Prostate gland (tissue), 2 donors: ENCODE results near the gene RAD51B. TPM values are rescaled to one million over a fixed set of nuclear protein-coding genes. Genes with fewer than 3 reads are reported as not detected.

Experiments used
- DNase-seq: peaks from one replicate; pipeline ENCODE4 v3.0.0-alpha.2; 2019; ENCODE audit warnings: low spot score
- H3K27ac ChIP-seq, 2 donors: fragments of 200-600 bp; sonication (generic); 2 replicates each; pipeline ENCODE4 v1.5.1; 2017 to 2019
- H3K27me3 ChIP-seq: fragments of 200-600 bp; sonication (generic); replicated peaks from 2 replicates; pipeline ENCODE4 v1.5.1; 2019; ENCODE audit not compliant: insufficient read depth
- H3K36me3 ChIP-seq, 2 donors: fragments of 200-600 bp; sonication (generic); 1 replicate in 1 of 2; 2 replicates in 1 of 2; pipeline versions ENCODE4 v1.5.1 to v1.8.1; 2017 to 2019
- H3K4me1 ChIP-seq: fragments of 200-600 bp; sonication (generic); replicated peaks from 2 replicates; pipeline ENCODE4 v1.5.1; 2019
- H3K4me3 ChIP-seq, 2 donors: fragments of 200-600 bp; sonication (generic); 2 replicates each; pipeline ENCODE4 v1.5.1; 2017 to 2019
- H3K9me3 ChIP-seq: fragments of 200-600 bp; sonication (generic); 2 replicates; pipeline ENCODE4 v1.5.1; 2017
- CTCF ChIP-seq, 4 experiments: fragments of 200-600 bp in 2 of 4; fragments of 450-650 bp in 2 of 4; sonication (generic) in 2 of 4; IDR thresholded peaks; 1 replicate in 3 of 4; 2 replicates in 1 of 4; pipeline ENCODE4 v1.5.1; 2016 to 2019; ENCODE audit warnings: antibody characterized with exemption in 4 of 4, mild to moderate bottlenecking in 2 of 4, moderate library complexity in 2 of 4
- POLR2A ChIP-seq: fragments of 450-650 bp; IDR thresholded peaks from one replicate; pipeline ENCODE4 v1.6.1; 2016; ENCODE audit warnings: antibody characterized with exemption, mild to moderate bottlenecking
- POLR2AphosphoS5 ChIP-seq: sonication (generic); formaldehyde crosslinking; IDR thresholded peaks from one replicate; pipeline ENCODE4 v1.6.1; 2017; ENCODE audit warnings: antibody characterized with exemption
- WGBS: methylation state at CpG from one replicate; pipeline ENCODE4 v1.1.5; 2018; 5-methylcytosine and 5-hydroxymethylcytosine counted together
- intact Hi-C: fragments of 100-400 bp; cut with DNase I; formaldehyde crosslinking; loops from one replicate; pipeline ENCODE4 v1.14.2; 2022
- total RNA-seq, 2 donors: library from RNA; depleted of rRNA; stranded (reverse); fragments of >200 nt; gene quantifications; one replicate each; pipeline ENCODE4 v1.1.0, GENCODE V29; 2016

The RAD51B gene
- total RNA-seq, 2 donors from 2014 or later, result 14.9 to 35.8 TPM

DNA sequence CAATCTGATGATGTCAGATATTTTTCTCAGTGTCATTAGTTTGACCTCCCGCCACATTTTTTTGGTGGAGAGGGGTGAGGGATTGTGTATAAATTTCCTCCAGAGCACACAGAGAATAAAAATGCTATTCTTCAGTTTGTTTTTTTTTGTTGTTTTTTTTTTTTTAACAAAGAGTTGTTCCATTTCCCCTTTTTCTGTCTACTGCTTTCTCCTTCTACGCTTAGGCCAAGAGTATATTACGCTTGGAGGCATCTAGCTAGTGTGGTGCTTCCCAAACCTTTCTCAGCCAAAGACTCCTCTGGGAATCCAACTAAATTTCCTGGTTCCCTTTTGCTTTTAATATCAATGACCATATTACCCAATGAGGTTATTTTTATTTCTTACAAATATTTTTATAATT lies 507.7 kb downstream of the RAD51B start:
- no peak overlapping the region for H3K4me3 ChIP-seq
- 81% methylated on average over 3 of the region's 3 CpGs for WGBS
- H3K27me3 ChIP-seq, result no peaks in the 10 kb centered on the region
- no peak for DNase-seq
- TF ChIP-seq CTCF (IDR thresholded peaks at IDR 0.05), result no peak
- no peak for TF ChIP-seq POLR2A
- no peak for TF ChIP-seq POLR2AphosphoS5
- H3K4me1 ChIP-seq, result no peaks in the 10 kb centered on the region
- H3K36me3 ChIP-seq, result no peaks in the 10 kb centered on the region
- intact Hi-C loops, result no loop called here
- H3K9me3 ChIP-seq, result no peaks in the 10 kb centered on the region
- no peak overlapping the region for H3K27ac ChIP-seq

GRCh38 chr14:68328509-68328908 lies 508.9 kb downstream of the RAD51B start:
- 100% methylated on average over 3 of the region's 3 CpGs for WGBS
- no peak overlapping the region for H3K27ac ChIP-seq
- H3K36me3 ChIP-seq, result no peaks in the 10 kb centered on the region
- H3K27me3 ChIP-seq, result no peaks in the 10 kb centered on the region
- H3K4me1 ChIP-seq, result no peaks in the 10 kb centered on the region
- no peak overlapping the region for H3K4me3 ChIP-seq
- intact Hi-C loops, result no loop called here
- H3K9me3 ChIP-seq, result no peaks in the 10 kb centered on the region
- no peak for TF ChIP-seq POLR2A
- no peak for TF ChIP-seq POLR2AphosphoS5
- TF ChIP-seq CTCF (IDR thresholded peaks at IDR 0.05), result no peak
- no peak for DNase-seq

GRCh38 chr14:68331426-68331825 lies 511.8 kb downstream of the RAD51B start:
- H3K4me1 ChIP-seq, result no peaks in the 10 kb centered on the region
- DNase-seq, result no peak
- intact Hi-C loops, result no loop called here
- H3K9me3 ChIP-seq, result no peaks in the 10 kb centered on the region
- no peaks in the 10 kb centered on the region for H3K27me3 ChIP-seq
- H3K36me3 ChIP-seq, result no peaks in the 10 kb centered on the region
- no peak overlapping the region for H3K27ac ChIP-seq
- TF ChIP-seq POLR2A (no peak), CTCF (IDR thresholded peaks at IDR 0.05) (no peak), POLR2AphosphoS5 (no peak)
- H3K4me3 ChIP-seq, result no peak overlapping the region
- 84% methylated on average over 2 of the region's 2 CpGs for WGBS

DNA sequence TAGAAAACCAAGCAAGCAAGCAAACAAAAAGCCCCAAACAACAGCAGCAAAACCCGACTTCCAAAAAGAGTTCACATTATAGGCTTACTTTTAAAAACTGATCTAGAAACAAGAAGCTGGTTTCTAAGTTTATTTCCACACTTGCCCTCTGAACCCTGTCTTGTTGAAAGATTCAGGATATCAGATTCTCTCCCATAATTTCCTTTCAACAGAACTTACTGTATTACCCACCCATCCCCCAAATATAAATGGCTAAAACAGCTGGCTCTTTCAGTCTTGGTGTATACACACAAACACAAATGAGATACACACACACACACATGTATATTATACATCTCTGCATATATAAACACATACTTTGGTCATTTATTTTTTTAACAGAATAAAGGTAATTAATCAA lies 512.4 kb downstream of the RAD51B start:
- TF ChIP-seq CTCF (IDR thresholded peaks at IDR 0.05), result no peak
- no peak for TF ChIP-seq POLR2AphosphoS5
- no peak overlapping the region for H3K27ac ChIP-seq
- intact Hi-C loops, result no loop called here
- 70% methylated on average over 1 of the region's 1 CpG for WGBS
- DNase-seq, result no peak
- H3K27me3 ChIP-seq, result no peaks in the 10 kb centered on the region
- no peak overlapping the region for H3K4me3 ChIP-seq
- no peaks in the 10 kb centered on the region for H3K9me3 ChIP-seq
- H3K4me1 ChIP-seq, result no peaks in the 10 kb centered on the region
- H3K36me3 ChIP-seq, result no peaks in the 10 kb centered on the region

GRCh38 chr14:68333262-68333661 lies 513.7 kb downstream of the RAD51B start:
- no peaks in the 10 kb centered on the region for H3K27me3 ChIP-seq
- no peaks in the 10 kb centered on the region for H3K9me3 ChIP-seq
- TF ChIP-seq POLR2AphosphoS5 (no peak), POLR2A (no peak), CTCF (IDR thresholded peaks at IDR 0.05) (no peak)
- whole genome bisulfite sequencing, result 81% methylated on average over 2 of the region's 2 CpGs
- H3K4me1 ChIP-seq, result no peaks in the 10 kb centered on the region
- H3K27ac ChIP-seq, result no peak overlapping the region
- H3K36me3 ChIP-seq, result no peaks in the 10 kb centered on the region
- intact Hi-C loops, result no loop called here
- no peak for DNase-seq
- H3K4me3 ChIP-seq, result no peak overlapping the region
